SK-N-MC (cell line): ENCODE results near the gene TAPBPL.
"Not testable (repeated sequence)": the region's sequence is repeated elsewhere in the genome, so short reads cannot be mapped to it uniquely, and the experiment has no call there.

Source experiments
- EZH2 ChIP-seq: fragments of 200-600 bp; sonication (generic); IDR thresholded peaks from one replicate; pipeline ENCODE4 v1.6.1; 2017; ENCODE audit warnings: antibody characterized with exemption
- FOXP2 ChIP-seq: optimal IDR thresholded peaks from 2 replicates; pipeline ENCODE3; 2011; ENCODE audit warnings: mild to moderate bottlenecking, moderate library complexity; ENCODE audit not compliant: insufficient read depth; ENCODE audit errors: extremely low read length, control extremely low read depth
- POLR2AphosphoS5 ChIP-seq: IDR thresholded peaks from 2 replicates; pipeline ENCODE4 v1.6.1; 2012; ENCODE audit warnings: mild to moderate bottlenecking, low read depth, low read length, borderline replicate concordance

DNA sequence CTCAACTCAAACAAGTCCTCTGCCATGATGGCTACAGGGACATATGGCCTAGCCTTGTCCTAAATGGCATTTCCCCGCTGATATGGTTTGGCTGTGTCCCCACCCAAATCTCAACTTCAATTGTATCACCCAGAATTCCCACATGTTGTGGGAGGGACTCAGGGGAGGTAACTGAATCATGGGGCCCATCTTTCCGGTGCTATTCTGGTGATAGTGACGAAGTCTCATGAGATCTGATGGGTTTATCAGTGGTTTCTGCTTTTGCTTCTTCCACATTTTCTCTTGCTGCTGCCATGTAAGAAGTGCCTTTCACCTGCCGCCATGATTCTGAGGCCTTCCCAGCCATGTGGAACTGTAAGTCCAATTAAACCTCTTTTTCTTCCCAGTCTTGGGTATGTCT lies 14.9 kb downstream of the TAPBPL start:
- not testable (repeated sequence) for TF ChIP-seq POLR2AphosphoS5, FOXP2, EZH2
